OCI-LY7 (cell line): ENCODE results near the gene ZFAND4. TPM values are rescaled to one million over a fixed set of nuclear protein-coding genes. Genes with fewer than 3 reads are reported as not detected.

Source experiments
- BruUV-seq: library from RNA; stranded (reverse); fragments of 400-500 nt; replicated peaks from 2 replicates; lab custom pipeline; 2021; lab: Mats Ljungman, UMichigan
- CTCF ChIA-PET: fragments of 300-600 bp; sonication (Branson Sonifier 250); formaldehyde crosslinking; loops from one replicate; lab custom pipeline; 2022; ENCODE audit warnings: antibody characterized with exemption; ENCODE audit not compliant: unreplicated experiment; lab: Charles Lee
- POLR2A ChIA-PET: fragments of 300-600 bp; sonication (Branson Sonifier 250); formaldehyde crosslinking; loops from one replicate; lab custom pipeline; 2022; ENCODE audit warnings: antibody characterized with exemption; lab: Charles Lee
- DNase-seq: peaks from one replicate; pipeline ENCODE4 v3.0.0-alpha.2; 2015; ENCODE audit warnings: low spot score
- H2AFZ ChIP-seq: fragments of 200-600 bp; sonication (generic), shearing (Covaris generic); 2 replicates; pipeline ENCODE4 v1.6.1; 2014; ENCODE audit warnings: mild to moderate bottlenecking, antibody characterized with exemption, low read length, moderate library complexity
- H3K27ac ChIP-seq: fragments of 200-600 bp; sonication (generic); 2 replicates; pipeline ENCODE4 v1.5.1; 2014; ENCODE audit warnings: mixed run types, low read depth, mild to moderate bottlenecking, moderate library complexity, low read length, inconsistent platforms; ENCODE audit not compliant: poor library complexity, severe bottlenecking
- H3K36me3 ChIP-seq: fragments of 200-600 bp; sonication (generic); 2 replicates; pipeline ENCODE4 v1.6.1; 2014; ENCODE audit warnings: mild to moderate bottlenecking, antibody characterized with exemption, low read length, moderate library complexity, mixed read lengths; ENCODE audit not compliant: insufficient read depth
- H3K4me1 ChIP-seq: fragments of 200-600 bp; sonication (generic); 2 replicates; pipeline ENCODE4 v1.5.1; 2014; ENCODE audit warnings: mild to moderate bottlenecking, low read length; ENCODE audit not compliant: insufficient read depth, poor library complexity, severe bottlenecking
- H3K4me2 ChIP-seq: fragments of 200-600 bp; sonication (generic); 2 replicates; pipeline ENCODE4 v1.6.1; 2014; ENCODE audit warnings: mild to moderate bottlenecking, low read length
- H3K4me3 ChIP-seq: fragments of 200-600 bp; sonication (generic); 2 replicates; pipeline ENCODE4 v1.5.1; 2014; ENCODE audit warnings: mild to moderate bottlenecking, low read depth, low read length; ENCODE audit not compliant: poor library complexity, severe bottlenecking
- H3K79me2 ChIP-seq: fragments of 200-600 bp; sonication (generic); 2 replicates; pipeline ENCODE4 v1.6.1; 2016; ENCODE audit warnings: low read depth, mild to moderate bottlenecking, low read length, moderate library complexity, mixed read lengths; ENCODE audit not compliant: insufficient read depth
- H3K9me2 ChIP-seq: fragments of 200-600 bp; sonication (generic); 2 replicates; pipeline ENCODE4 v1.6.1; 2016; ENCODE audit warnings: mild to moderate bottlenecking, low read length, mixed read lengths; ENCODE audit not compliant: insufficient read depth
- H3K9me3 ChIP-seq: fragments of 200-600 bp; sonication (generic); 2 replicates; pipeline ENCODE4 v1.6.1; 2014; ENCODE audit warnings: mild to moderate bottlenecking, mixed run types, low read length, mixed read lengths
- H4K20me1 ChIP-seq: fragments of 200-600 bp; sonication (generic); 2 replicates; pipeline ENCODE4 v1.6.1; 2014; ENCODE audit warnings: mild to moderate bottlenecking, antibody characterized with exemption, low read length, moderate library complexity, mixed read lengths; ENCODE audit not compliant: insufficient read depth
- CTCF ChIP-seq: fragments of 200-600 bp; sonication (generic); conservative IDR thresholded peaks from 2 replicates; pipeline ENCODE4 v1.5.1; 2014; ENCODE audit warnings: mild to moderate bottlenecking, antibody characterized with exemption, low read length, moderate library complexity, mixed read lengths
- EZH2phosphoT487 ChIP-seq: fragments of 200-600 bp; sonication (generic); IDR thresholded peaks from 2 replicates; pipeline ENCODE4 v1.6.1; 2018; ENCODE audit warnings: low read depth, borderline replicate concordance, mild to moderate bottlenecking, mixed run types, antibody characterized with exemption, low read length, moderate library complexity, mixed read lengths
- intact Hi-C: fragments of 100-400 bp; cut with micrococcal nuclease; formaldehyde crosslinking; loops from one replicate; pipeline ENCODE4 v1.10.0; 2022; ENCODE audit not compliant: unreplicated experiment
- total RNA-seq, 2 experiments: library from RNA; depleted of rRNA in 1 of 2; stranded (reverse); fragments of >200 nt in 1 of 2; shearing (Covaris generic) in 1 of 2; gene quantifications; 2 replicates each; pipeline ENCODE4 v1.2.3, GENCODE V29; 2014 to 2022

ZFAND4 gene
- total RNA-seq, 2 experiments from 2014 or later = 18.6 to 35.8 TPM

GRCh38 chr10:45566415-45566814, 106.2 kb downstream of the ZFAND4 start:
- TF ChIP-seq CTCF (no peak), EZH2phosphoT487 (no peak)
- ChIA-PET CTCF (no interaction called here), POLR2A (interaction anchor here (0.5 to 0.6 kb wide), 2 partner anchors 9 to 113 kb away, joined by 3 to 4 read pairs; no protein-coding TSS in a partner anchor)
- Histone ChIP-seq H4K20me1 (no peaks in the 10 kb centered on the region), H3K27ac (no peak overlapping the region), H3K36me3 (no peaks in the 10 kb centered on the region), H3K4me2 (no peak overlapping the region), H3K9me3 (no peaks in the 10 kb centered on the region), H3K79me2 (no peaks in the 10 kb centered on the region), H3K4me1 (no peaks in the 10 kb centered on the region), H3K9me2 (no peaks in the 10 kb centered on the region), H2AFZ (no peak overlapping the region), H3K4me3 (no peak overlapping the region)
- BruUV-seq = no TSS peak
- intact Hi-C loops = no loop called here
- no peak for DNase-seq

Other genes starting within 250 kb of the ZFAND4 start
- 20.7 and 21.5 TPM in 2 replicates for gene WASHC2C, start 54.5 kb upstream of the ZFAND4 start, total RNA-seq (2014; rRNA removed; shearing (Covaris generic))
- 34.6 and 35.3 TPM in 2 replicates for gene WASHC2C, start 54.5 kb upstream of the ZFAND4 start, total RNA-seq (2022)
- gene AGAP4, start 174.7 kb upstream of the ZFAND4 start, total RNA-seq (2014; rRNA removed; shearing (Covaris generic)) = 12.0 and 15.7 TPM in 2 replicates
- 22.4 and 29.3 TPM in 2 replicates for gene AGAP4, start 174.7 kb upstream of the ZFAND4 start, total RNA-seq (2022)